OCI-LY1 (cell line): Measurements from ENCODE around the gene HOXA3.

Experiments used
- H2AFZ ChIP-seq: fragments of 200-600 bp; sonication (generic), shearing (Covaris generic); 2 replicates; pipeline ENCODE4 v1.6.0; 2014; ENCODE audit warnings: antibody characterized with exemption, mild to moderate bottlenecking, low read length
- H3F3A ChIP-seq: fragments of 200-600 bp; sonication (generic), shearing (Covaris generic); 2 replicates; pipeline ENCODE4 v1.6.0; 2014; ENCODE audit warnings: mild to moderate bottlenecking, antibody characterized with exemption, low read length, moderate library complexity; ENCODE audit not compliant: insufficient read depth
- H3K27ac ChIP-seq: fragments of 200-600 bp; sonication (generic); 2 replicates; pipeline ENCODE4 v1.5.1; 2014; ENCODE audit warnings: low read length, mixed run types, mild to moderate bottlenecking, low read depth; ENCODE audit not compliant: poor library complexity, severe bottlenecking
- H3K27me3 ChIP-seq: fragments of 200-600 bp; sonication (generic); 2 replicates; pipeline ENCODE4 v1.6.0; 2014; ENCODE audit warnings: antibody characterized with exemption, mild to moderate bottlenecking, low read length, moderate library complexity; ENCODE audit not compliant: insufficient read depth
- H3K36me3 ChIP-seq: fragments of 200-600 bp; sonication (generic); 2 replicates; pipeline ENCODE4 v1.6.1; 2014; ENCODE audit warnings: mild to moderate bottlenecking, antibody characterized with exemption, low read length, moderate library complexity, mixed read lengths; ENCODE audit not compliant: insufficient read depth
- H3K4me1 ChIP-seq: fragments of 200-600 bp; sonication (generic); 2 replicates; pipeline ENCODE4 v1.5.1; 2014; ENCODE audit warnings: mild to moderate bottlenecking, low read length, moderate library complexity; ENCODE audit not compliant: insufficient read depth, severe bottlenecking
- H3K4me2 ChIP-seq: fragments of 200-600 bp; sonication (generic), shearing (Covaris generic); 2 replicates; pipeline ENCODE4 v1.6.1; 2014; ENCODE audit warnings: low read length
- H3K4me3 ChIP-seq: fragments of 200-600 bp; sonication (generic); 2 replicates; pipeline ENCODE4 v1.5.1; 2014; ENCODE audit warnings: low read length, low read depth, mild to moderate bottlenecking, mixed read lengths; ENCODE audit not compliant: poor library complexity, severe bottlenecking
- H3K79me2 ChIP-seq: fragments of 200-600 bp; shearing (Covaris generic); 2 replicates; pipeline ENCODE4 v1.6.1; 2016; ENCODE audit warnings: mixed run types, low read length, mixed read lengths; ENCODE audit not compliant: insufficient read depth
- H3K9ac ChIP-seq: fragments of 200-600 bp; sonication (generic), shearing (Covaris generic); 2 replicates; pipeline ENCODE4 v1.6.1; 2014; ENCODE audit warnings: mild to moderate bottlenecking, low read length, mixed read lengths
- H3K9me2 ChIP-seq: fragments of 200-600 bp; sonication (generic), shearing (Covaris generic); 2 replicates; pipeline ENCODE4 v1.6.1; 2014; ENCODE audit warnings: low read depth, mild to moderate bottlenecking, low read length, mixed read lengths
- H3K9me3 ChIP-seq: fragments of 200-600 bp; shearing (Covaris generic); 2 replicates; pipeline ENCODE4 v1.6.1; 2014; ENCODE audit warnings: low read length, mixed read lengths
- H4K20me1 ChIP-seq: fragments of 200-600 bp; sonication (generic), shearing (Covaris generic); 2 replicates; pipeline ENCODE4 v1.6.0; 2016; ENCODE audit warnings: mild to moderate bottlenecking, low read length; ENCODE audit not compliant: insufficient read depth
- EZH2 ChIP-seq: fragments of 200-600 bp; sonication (generic), shearing (Covaris generic); IDR thresholded peaks from 2 replicates; pipeline ENCODE4 v1.8.0; 2017; ENCODE audit warnings: borderline replicate concordance, mixed run types, mild to moderate bottlenecking, antibody characterized with exemption, low read length, moderate library complexity, mixed read lengths
- TF ChIP-seq, protein P1 (sequence below): fragments of 200-600 bp; sonication (generic), shearing (Covaris generic); IDR thresholded peaks from 2 replicates; pipeline ENCODE4 v1.5.1; 2017; ENCODE audit warnings: mild to moderate bottlenecking, antibody characterized with exemption, low read length, moderate library complexity, mixed read lengths

Gene HOXA3

GRCh38 chr7:27107391-27108381 lies 44.7 kb downstream of the HOXA3 start:
- TF ChIP-seq, protein P1, sequence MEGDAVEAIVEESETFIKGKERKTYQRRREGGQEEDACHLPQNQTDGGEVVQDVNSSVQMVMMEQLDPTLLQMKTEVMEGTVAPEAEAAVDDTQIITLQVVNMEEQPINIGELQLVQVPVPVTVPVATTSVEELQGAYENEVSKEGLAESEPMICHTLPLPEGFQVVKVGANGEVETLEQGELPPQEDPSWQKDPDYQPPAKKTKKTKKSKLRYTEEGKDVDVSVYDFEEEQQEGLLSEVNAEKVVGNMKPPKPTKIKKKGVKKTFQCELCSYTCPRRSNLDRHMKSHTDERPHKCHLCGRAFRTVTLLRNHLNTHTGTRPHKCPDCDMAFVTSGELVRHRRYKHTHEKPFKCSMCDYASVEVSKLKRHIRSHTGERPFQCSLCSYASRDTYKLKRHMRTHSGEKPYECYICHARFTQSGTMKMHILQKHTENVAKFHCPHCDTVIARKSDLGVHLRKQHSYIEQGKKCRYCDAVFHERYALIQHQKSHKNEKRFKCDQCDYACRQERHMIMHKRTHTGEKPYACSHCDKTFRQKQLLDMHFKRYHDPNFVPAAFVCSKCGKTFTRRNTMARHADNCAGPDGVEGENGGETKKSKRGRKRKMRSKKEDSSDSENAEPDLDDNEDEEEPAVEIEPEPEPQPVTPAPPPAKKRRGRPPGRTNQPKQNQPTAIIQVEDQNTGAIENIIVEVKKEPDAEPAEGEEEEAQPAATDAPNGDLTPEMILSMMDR, result no peak
- no peak for TF ChIP-seq EZH2
- Histone ChIP-seq H3K4me1 (no peaks in the 10 kb centered on the region), H3K9me3 (no peaks in the 10 kb centered on the region), H3F3A (no peaks in the 10 kb centered on the region), H3K27ac (no peak overlapping the region), H4K20me1 (no peaks in the 10 kb centered on the region), H3K79me2 (no peaks in the 10 kb centered on the region), H3K4me3 (no peak overlapping the region), H3K4me2 (no peak overlapping the region), H2AFZ (no peak overlapping the region), H3K36me3 (no peaks in the 10 kb centered on the region), H3K9ac (no peak overlapping the region), H3K9me2 (no peaks in the 10 kb centered on the region), H3K27me3 (peaks cover 6% of the 10 kb centered on the region; the same call in 1 of the 2 replicates)

- H2AFZ ChIP-seq, result no peak overlapping the region
- TF ChIP-seq, protein P1, result no peak
- no peak for TF ChIP-seq EZH2
- no peaks in the 10 kb centered on the region for H3F3A ChIP-seq
- H3K27ac ChIP-seq, result no peak overlapping the region
- no peaks in the 10 kb centered on the region for H3K9me3 ChIP-seq
- no peaks in the 10 kb centered on the region for H3K36me3 ChIP-seq
- H3K4me2 ChIP-seq, result no peak overlapping the region
- no peak overlapping the region for H3K9ac ChIP-seq
- no peaks in the 10 kb centered on the region for H3K79me2 ChIP-seq
- no peak overlapping the region for H3K4me3 ChIP-seq
- H3K4me1 ChIP-seq, result no peaks in the 10 kb centered on the region
- no peaks in the 10 kb centered on the region for H4K20me1 ChIP-seq
- H3K9me2 ChIP-seq, result no peaks in the 10 kb centered on the region
- H3K27me3 ChIP-seq, result peaks cover 6% of the 10 kb centered on the region; the same call in 1 of the 2 replicates
Measured at GRCh38 chr7:27106901-27107240, 45.5 kb downstream of the HOXA3 start.

- Histone ChIP-seq H3K4me1 (no peaks in the 10 kb centered on the region), H3K9ac (no peak overlapping the region), H2AFZ (no peak overlapping the region), H3K9me3 (no peaks in the 10 kb centered on the region), H3K36me3 (no peaks in the 10 kb centered on the region; the same call in 1 of the 2 replicates), H4K20me1 (no peaks in the 10 kb centered on the region), H3K79me2 (no peaks in the 10 kb centered on the region), H3K4me2 (no peak overlapping the region), H3K4me3 (no peak overlapping the region), H3K27me3 (peaks cover 6% of the 10 kb centered on the region; the same call in 1 of the 2 replicates), H3K9me2 (no peaks in the 10 kb centered on the region), H3F3A (no peaks in the 10 kb centered on the region), H3K27ac (no peak overlapping the region)
- TF ChIP-seq, protein P1, result no peak
- no peak for TF ChIP-seq EZH2
Measured at GRCh38 chr7:27106181-27106900, 46.0 kb downstream of the HOXA3 start.
